Inferior parietal cortex (tissue), 1 donor: ENCODE data around the gene TIGD3.

Source experiments
- DNase-seq: peaks from one replicate; pipeline ENCODE4 v3.0.0-alpha.2; 2016; ENCODE audit errors: extremely low spot score

TIGD3 gene

GRCh38 chr11:65390099-65390941 is 35.8 kb downstream of the TIGD3 start:
- no peak for DNase-seq

- DNase-seq = no peak
These were observed 36.4 kb downstream of the TIGD3 start for GRCh38 chr11:65390996-65391395.

DNA sequence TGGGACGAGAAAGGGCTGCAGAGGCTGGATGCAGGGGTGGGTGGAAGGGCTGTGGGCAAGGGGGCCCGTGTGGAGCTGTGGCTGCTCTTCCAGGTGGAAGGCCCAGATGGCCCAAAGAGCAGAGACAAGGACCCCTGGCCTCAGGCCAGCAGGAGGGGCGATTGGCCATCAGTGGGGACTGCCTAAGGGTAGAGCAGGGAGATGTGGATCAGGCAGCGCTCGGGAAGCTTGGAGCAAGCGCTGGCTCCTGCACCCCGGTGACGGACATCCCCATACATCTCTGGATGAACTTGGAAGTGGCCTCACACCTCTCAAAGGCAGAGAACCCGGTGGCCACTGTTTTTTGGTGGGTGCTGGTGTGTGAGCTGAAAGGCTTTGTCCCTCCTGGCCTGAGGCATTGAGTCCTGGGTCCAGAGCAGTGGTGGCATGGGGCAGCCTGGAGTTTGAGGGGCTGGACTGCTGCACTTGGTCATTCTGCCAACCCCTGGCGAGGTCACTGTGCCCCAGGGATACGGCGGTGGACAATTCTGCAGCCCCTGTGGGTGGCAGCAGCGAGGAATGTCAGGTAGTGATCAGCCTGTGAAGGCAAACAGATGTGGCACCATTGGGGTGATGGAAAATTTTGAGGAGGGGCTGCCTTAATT is 37.8 kb downstream of the TIGD3 start:
- DNase-seq = no peak

DNA sequence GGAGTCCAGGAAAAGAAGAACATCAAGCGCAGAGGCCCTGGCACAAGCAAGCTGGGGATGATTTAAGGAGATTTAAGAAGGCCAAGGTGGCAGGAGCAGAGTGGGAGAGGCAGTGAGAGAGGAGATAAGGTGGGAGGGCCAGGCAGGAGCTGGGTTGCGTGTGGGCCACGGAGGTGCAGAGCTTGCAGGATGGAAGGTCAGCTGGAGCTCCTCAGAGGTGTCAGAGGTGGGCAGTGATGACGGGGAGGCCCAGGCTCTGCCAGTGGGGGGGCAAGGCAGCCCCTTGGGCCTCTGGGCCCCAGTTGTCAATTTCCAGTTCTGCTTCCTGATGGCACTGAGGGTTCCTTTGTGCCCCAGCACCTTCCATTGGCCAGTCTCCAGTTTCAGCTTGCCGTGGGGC is 38.3 kb downstream of the TIGD3 start:
- no peak for DNase-seq

DNA sequence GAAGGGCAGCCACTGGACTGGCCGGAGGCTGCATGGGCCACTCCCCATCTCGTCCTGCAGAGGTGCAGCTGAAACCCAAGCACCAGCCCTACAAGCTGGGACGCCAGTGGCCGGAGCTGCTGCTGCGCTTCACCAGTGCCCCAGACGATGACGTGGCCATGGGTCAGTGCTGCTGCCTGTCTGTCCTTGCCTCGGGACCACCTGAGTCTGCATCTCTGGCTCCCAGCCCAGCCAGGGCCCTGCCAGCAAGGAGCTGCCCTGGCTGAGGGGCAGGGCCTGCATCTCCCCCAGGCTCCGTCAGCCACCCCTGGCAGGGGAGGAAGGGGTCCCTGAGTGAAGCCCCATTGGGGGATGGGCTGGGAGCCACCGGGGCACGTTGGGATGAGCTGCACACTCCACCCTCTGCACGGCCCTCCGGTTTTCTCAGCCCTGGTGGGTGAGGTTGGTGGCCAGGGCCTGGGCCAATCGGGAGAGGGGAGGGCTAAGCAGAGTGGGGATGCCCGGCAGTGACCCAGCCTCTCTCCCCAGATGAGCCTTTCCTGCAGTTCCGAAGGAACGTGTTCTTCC is 39.0 kb downstream of the TIGD3 start:
- no peak for DNase-seq

GRCh38 chr11:65394125-65394536 is 39.6 kb downstream of the TIGD3 start:
- DNase-seq = no peak

GRCh38 chr11:65395961-65396530 is 41.5 kb downstream of the TIGD3 start:
- DNase-seq = no peak

DNA sequence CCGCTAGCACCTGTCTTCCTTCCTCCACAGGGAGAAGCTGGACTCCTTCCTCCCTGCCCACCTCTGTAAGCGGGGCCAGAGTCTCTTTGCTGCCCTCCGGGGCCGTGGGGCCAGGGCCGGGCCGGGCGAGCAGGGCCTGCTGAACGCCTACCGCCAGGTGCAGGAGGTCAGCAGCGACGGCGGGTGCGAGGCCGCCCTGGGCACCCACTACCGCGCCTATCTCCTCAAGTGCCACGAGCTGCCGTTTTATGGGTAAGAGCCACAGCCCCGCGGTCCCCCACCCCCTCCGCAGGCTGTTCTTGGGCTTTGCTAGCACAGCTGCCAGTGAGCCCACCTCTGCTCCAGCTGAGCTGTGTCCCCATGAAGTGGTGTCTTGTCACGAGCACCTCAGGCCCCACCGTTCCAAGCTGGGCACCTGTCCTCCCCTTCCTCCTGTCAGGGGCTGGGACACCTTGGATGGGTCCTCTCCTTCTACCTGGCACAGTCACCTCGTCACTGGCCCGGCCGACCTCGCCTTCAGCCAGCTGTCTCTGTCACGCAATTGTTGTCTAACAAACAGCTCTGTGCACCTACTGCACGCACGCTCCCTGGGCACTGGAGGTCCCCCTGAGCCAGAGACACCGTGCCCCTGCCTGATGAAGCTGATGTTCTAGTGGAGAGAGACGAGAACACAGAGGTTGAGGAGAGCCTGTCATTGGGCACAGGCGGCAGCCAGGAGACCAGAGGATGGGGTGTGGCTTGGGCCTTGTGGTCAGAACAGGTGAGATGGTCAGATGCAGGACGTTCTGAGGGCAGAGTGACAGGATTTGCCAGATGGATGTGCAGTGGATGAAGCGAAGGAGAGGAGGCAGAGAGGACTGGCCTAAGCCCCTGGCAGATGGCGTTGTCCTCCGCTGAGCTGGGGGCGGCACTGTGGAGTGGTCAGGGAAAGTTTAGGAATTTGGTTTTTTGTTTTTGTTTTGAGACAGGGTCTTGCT is 42.5 kb downstream of the TIGD3 start:
- no peak for DNase-seq

DNA sequence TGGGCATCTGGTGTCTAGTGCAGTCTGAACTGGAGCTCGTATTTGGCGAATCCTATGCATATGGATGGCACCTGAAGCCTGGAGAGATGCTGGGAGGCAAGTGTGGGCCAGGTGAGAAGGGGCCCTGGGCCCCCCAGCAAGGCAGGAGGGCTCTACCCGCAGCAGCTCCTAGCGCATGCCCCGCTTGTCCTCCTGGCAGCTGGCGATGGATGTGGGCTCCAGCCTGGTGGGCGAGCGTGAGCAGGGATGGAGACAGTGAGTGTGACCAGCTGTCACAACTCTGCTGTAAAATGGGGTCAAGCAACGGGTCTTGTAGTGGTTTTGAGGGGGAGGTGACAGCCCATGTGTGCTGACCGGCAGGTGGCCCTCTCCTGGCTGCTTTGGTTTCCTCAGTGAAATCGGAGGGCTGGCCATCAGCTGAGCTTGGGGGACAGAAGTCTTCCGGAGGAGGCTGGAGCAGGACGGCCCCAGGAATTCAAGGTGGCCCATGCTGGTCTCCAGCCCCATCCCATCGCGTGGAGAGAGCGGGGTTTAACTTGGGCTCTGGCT is 43.9 kb downstream of the TIGD3 start:
- no peak for DNase-seq

GRCh38 chr11:65399249-65399648 is 44.7 kb downstream of the TIGD3 start:
- no peak for DNase-seq

DNA sequence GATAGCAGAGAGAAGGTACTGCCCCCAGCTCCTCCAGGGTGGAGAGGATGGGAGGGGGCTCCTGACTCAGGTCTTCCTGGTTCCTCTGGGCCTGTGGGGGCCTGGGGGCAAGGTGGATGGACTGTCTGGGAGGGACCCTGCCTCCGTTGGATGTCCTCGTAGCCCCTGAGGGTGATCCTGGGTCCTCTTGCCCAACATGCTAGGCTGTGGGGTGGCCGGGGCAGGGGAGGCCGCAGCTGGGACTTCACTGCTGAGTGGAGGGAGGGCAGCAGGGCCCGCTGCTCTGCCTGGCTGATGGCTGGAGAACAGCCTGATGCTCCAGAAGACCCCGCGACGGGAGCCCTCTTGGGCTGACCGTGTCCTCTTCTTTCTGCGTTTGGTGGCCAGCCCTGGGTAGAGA is 45.3 kb downstream of the TIGD3 start:
- no peak for DNase-seq

GRCh38 chr11:65400307-65401072 is 45.9 kb downstream of the TIGD3 start:
- DNase-seq = no peak

GRCh38 chr11:65401073-65401802 is 46.7 kb downstream of the TIGD3 start:
- DNase-seq = no peak

- DNase-seq = no peak
These were observed 47.3 kb downstream of the TIGD3 start for GRCh38 chr11:65401803-65402248.

GRCh38 chr11:65402790-65403189 is 48.2 kb downstream of the TIGD3 start:
- no peak for DNase-seq

GRCh38 chr11:65403607-65404121 is 49.1 kb downstream of the TIGD3 start:
- DNase-seq = no peak

GRCh38 chr11:65404210-65404609 is 49.7 kb downstream of the TIGD3 start:
- no peak for DNase-seq

DNA sequence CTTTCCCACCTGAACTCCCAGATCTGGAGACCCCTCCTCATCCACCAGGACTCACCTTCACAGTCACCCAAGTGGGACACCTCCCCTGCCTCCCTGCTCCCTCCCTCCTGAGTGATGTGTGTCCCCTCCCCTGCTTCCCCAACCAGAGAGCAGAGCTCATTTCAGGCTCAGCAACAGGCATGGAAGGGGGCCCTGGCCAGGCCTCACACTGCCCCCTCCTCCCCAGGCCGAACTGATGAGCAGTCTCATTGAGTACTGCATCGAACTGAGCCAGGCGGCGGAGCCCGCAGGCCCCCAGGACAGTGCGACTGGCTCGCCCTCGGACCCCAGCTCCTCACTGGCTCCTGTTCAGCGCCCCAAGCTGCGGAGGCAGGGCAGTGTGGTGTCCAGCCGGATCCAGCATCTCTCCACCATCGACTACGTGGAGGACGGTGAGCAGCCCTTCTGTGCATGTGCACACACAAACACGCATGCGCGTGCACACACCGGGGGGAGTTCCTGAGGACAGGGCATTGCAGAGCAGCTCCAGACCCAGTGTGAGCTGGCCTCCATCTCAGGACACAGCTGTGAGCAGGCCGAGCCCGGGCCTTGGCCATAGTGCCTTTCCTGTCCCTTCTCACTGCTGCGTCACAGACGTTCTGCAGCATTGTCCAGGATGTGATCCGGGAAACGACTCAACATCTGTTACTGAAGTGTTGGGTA is 50.2 kb downstream of the TIGD3 start:
- DNase-seq = no peak
